Small intestine (tissue), 7 donors: ENCODE measurements around the gene ZNF330. TPM values are rescaled to one million over a fixed set of nuclear protein-coding genes. Genes with fewer than 3 reads are reported as not detected.

ENCODE experiments used
- DNase-seq, 2 donors: peaks; one replicate each; pipeline versions ENCODE4 v3.0.0 to v3.0.0-alpha.2; 2013
- FAIRE-seq: peaks from 2 replicates; lab custom pipeline; 2012; peaks lifted over from hg19 to GRCh38; lab: Jason Lieb, UNC
- H3K27ac ChIP-seq, 3 donors: one replicate each; pipeline ENCODE4 v1.5.1; 2013; ENCODE audit warnings: low read length in 2 of 3, mild to moderate bottlenecking in 2 of 3, control low read depth in 1 of 3, inconsistent platforms in 1 of 3, low read depth in 1 of 3, moderate library complexity in 1 of 3
- H3K27me3 ChIP-seq, 3 donors: one replicate each; pipeline ENCODE4 v1.6.1; 2013; ENCODE audit warnings: low read length in 3 of 3, inconsistent platforms in 1 of 3; ENCODE audit not compliant: control insufficient read depth in 3 of 3, insufficient read depth in 3 of 3
- H3K36me3 ChIP-seq, 3 donors: one replicate each; pipeline ENCODE4 v1.6.1; 2013; ENCODE audit warnings: low read length in 3 of 3, inconsistent platforms in 1 of 3, low read depth in 1 of 3, mild to moderate bottlenecking in 1 of 3, moderate library complexity in 1 of 3; ENCODE audit not compliant: control insufficient read depth in 3 of 3, insufficient read depth in 2 of 3
- H3K4me1 ChIP-seq, 3 donors: one replicate each; pipeline ENCODE4 v1.6.1; 2013; ENCODE audit warnings: low read length in 2 of 3, inconsistent platforms in 1 of 3, low read depth in 1 of 3, mild to moderate bottlenecking in 1 of 3, moderate library complexity in 1 of 3; ENCODE audit not compliant: control insufficient read depth in 3 of 3, insufficient read depth in 2 of 3
- H3K4me3 ChIP-seq, 3 donors: one replicate each; pipeline ENCODE4 v1.5.1; 2013; ENCODE audit warnings: low read length in 3 of 3, control low read depth in 1 of 3, inconsistent platforms in 1 of 3, low read depth in 1 of 3, mild to moderate bottlenecking in 1 of 3, moderate library complexity in 1 of 3
- H3K9me3 ChIP-seq, 2 donors: one replicate each; pipeline ENCODE4 v1.6.1; 2013; ENCODE audit warnings: low read depth in 1 of 2, low read length in 1 of 2; ENCODE audit not compliant: control insufficient read depth in 2 of 2, insufficient read depth in 1 of 2
- WGBS, 3 donors: extraction: QIAGEN DNeasy Blood & Tissue Kit; methylation state at CpG; one replicate each; pipeline ENCODE4 v1.1.7; 2013; 5-methylcytosine and 5-hydroxymethylcytosine counted together
- polyA plus RNA-seq, 4 donors: library from polyadenylated mRNA; stranded (reverse) in 3 of 4; unstranded in 1 of 4; fragments of 200-250 nt in 3 of 4; fragments of 120-200 nt in 1 of 4; gene quantifications; one replicate each; pipeline versions ENCODE4 v1.2.1 to v1.2.3, GENCODE V29; 2013
- donor health status: healthy with polysubstance abuse.
- donor health status: control.
- donor health status: control.
- donor health status: Bipolar disorder and iron deficiency.
- donor health status: healthy.

Gene ZNF330
- polyA plus RNA-seq, 4 donors, result 17.9 to 46.7 (median 23.9) TPM

GRCh38 chr4:141241986-141242385, 21.3 kb downstream of the ZNF330 start:
- no peak for FAIRE-seq
- H3K36me3 ChIP-seq, result no peaks in the 10 kb centered on the region
- no peaks in the 10 kb centered on the region for H3K4me1 ChIP-seq

GRCh38 chr4:141244419-141244818, 23.7 kb downstream of the ZNF330 start:
- H3K27me3 ChIP-seq, result no peaks in the 10 kb centered on the region
- DNase-seq, result no peak
- no peaks in the 10 kb centered on the region for H3K36me3 ChIP-seq
- no peaks in the 10 kb centered on the region for H3K9me3 ChIP-seq
- H3K4me1 ChIP-seq, result no peaks in the 10 kb centered on the region
- H3K27ac ChIP-seq, result no peak overlapping the region
- WGBS, 3 donors, result 80 to 92% (median 83%) methylated on average over 1 of the region's 1 CpG
- FAIRE-seq, result no peak
- no peak overlapping the region for H3K4me3 ChIP-seq

More at GRCh38 chr4:141241986-141242385, 21.3 kb downstream of the ZNF330 start:
- Histone ChIP-seq H3K27me3 (no peaks in the 10 kb centered on the region), H3K4me3 (no peak overlapping the region), H3K27ac (no peak overlapping the region), H3K9me3 (no peaks in the 10 kb centered on the region)
- no peak for DNase-seq
- 39 to 87% (median 85%) methylated on average over 1 of the region's 1 CpG for WGBS, 3 donors

GRCh38 chr4:141246243-141246642, 25.5 kb downstream of the ZNF330 start:
- DNase-seq (no peak), FAIRE-seq (no peak)
- no peaks in the 10 kb centered on the region for H3K36me3 ChIP-seq
- no peak overlapping the region for H3K27ac ChIP-seq
- H3K4me1 ChIP-seq, result no peaks in the 10 kb centered on the region
- WGBS, 3 donors, result 55 to 82% (median 81%) methylated on average over 2 of the region's 2 CpGs
- no peak overlapping the region for H3K4me3 ChIP-seq
- no peaks in the 10 kb centered on the region for H3K9me3 ChIP-seq
- H3K27me3 ChIP-seq, result no peaks in the 10 kb centered on the region

- Histone ChIP-seq H3K36me3 (no peaks in the 10 kb centered on the region), H3K4me1 (no peaks in the 10 kb centered on the region), H3K4me3 (no peak overlapping the region), H3K27ac (no peak overlapping the region), H3K9me3 (no peaks in the 10 kb centered on the region), H3K27me3 (no peaks in the 10 kb centered on the region)
- no peak for FAIRE-seq
- 28 to 56% (median 29%) methylated on average over 2 of the region's 2 CpGs for WGBS, 3 donors
- no peak for DNase-seq
Observed at GRCh38 chr4:141246683-141247429, 26.2 kb downstream of the ZNF330 start.

GRCh38 chr4:141247430-141247780, 26.7 kb downstream of the ZNF330 start:
- DNase-seq, result no peak
- H3K9me3 ChIP-seq, result no peaks in the 10 kb centered on the region
- H3K4me1 ChIP-seq, result no peaks in the 10 kb centered on the region
- no peak overlapping the region for H3K4me3 ChIP-seq
- no peak overlapping the region for H3K27ac ChIP-seq
- 55 to 65% (median 59%) methylated on average over 2 of the region's 2 CpGs for WGBS, 3 donors
- no peaks in the 10 kb centered on the region for H3K36me3 ChIP-seq
- FAIRE-seq, result no peak
- H3K27me3 ChIP-seq, result no peaks in the 10 kb centered on the region

GRCh38 chr4:141248029-141248428, 27.3 kb downstream of the ZNF330 start:
- H3K27me3 ChIP-seq, result no peaks in the 10 kb centered on the region
- no peak for DNase-seq
- no peaks in the 10 kb centered on the region for H3K4me1 ChIP-seq
- H3K27ac ChIP-seq, result no peak overlapping the region
- H3K36me3 ChIP-seq, result no peaks in the 10 kb centered on the region
- 78 to 82% (median 82%) methylated on average over 4 of the region's 4 CpGs for WGBS, 3 donors
- no peak for FAIRE-seq
- no peak overlapping the region for H3K4me3 ChIP-seq
- no peaks in the 10 kb centered on the region for H3K9me3 ChIP-seq

GRCh38 chr4:141248486-141248885, 27.8 kb downstream of the ZNF330 start:
- H3K9me3 ChIP-seq, result no peaks in the 10 kb centered on the region
- no peak for FAIRE-seq
- H3K27ac ChIP-seq, result no peak overlapping the region
- H3K4me1 ChIP-seq, result no peaks in the 10 kb centered on the region
- no peak overlapping the region for H3K4me3 ChIP-seq
- H3K27me3 ChIP-seq, result no peaks in the 10 kb centered on the region
- DNase-seq, result no peak
- H3K36me3 ChIP-seq, result no peaks in the 10 kb centered on the region

GRCh38 chr4:141254326-141254725, 33.6 kb downstream of the ZNF330 start:
- Histone ChIP-seq H3K9me3 (no peaks in the 10 kb centered on the region), H3K27me3 (peaks cover 0 to 2% (median 0%) of the 10 kb centered on the region in 3 donors), H3K4me3 (no peak overlapping the region), H3K4me1 (no peaks in the 10 kb centered on the region), H3K27ac (no peak overlapping the region), H3K36me3 (no peaks in the 10 kb centered on the region)
- DNase-seq (no peak), FAIRE-seq (no peak)

GRCh38 chr4:141255016-141255415, 34.3 kb downstream of the ZNF330 start:
- 75 to 84% (median 83%) methylated on average over 2 of the region's 2 CpGs for WGBS, 3 donors
- FAIRE-seq (no peak), DNase-seq (no peak)

More at GRCh38 chr4:141255016-141255415, 34.3 kb downstream of the ZNF330 start:
- H3K27ac ChIP-seq, result no peak overlapping the region
- no peaks in the 10 kb centered on the region for H3K36me3 ChIP-seq
- H3K4me1 ChIP-seq, result no peaks in the 10 kb centered on the region
- no peaks in the 10 kb centered on the region for H3K9me3 ChIP-seq
- peaks cover 0 to 2% (median 0%) of the 10 kb centered on the region in 3 donors for H3K27me3 ChIP-seq
- no peak overlapping the region for H3K4me3 ChIP-seq
